Liver (tissue), 9 donors: ENCODE data around the gene NFIB. TPM values are rescaled to one million over a fixed set of nuclear protein-coding genes. Genes with fewer than 3 reads are reported as not detected.

ENCODE experiments used
- DNase-seq: peaks from one replicate; pipeline ENCODE4 v3.0.0-alpha.2; 2017; ENCODE audit warnings: low spot score
- H3K27ac ChIP-seq, 2 donors: one replicate each; pipeline ENCODE4 v1.7.0; 2013; ENCODE audit warnings: inconsistent platforms in 2 of 2, low read length in 2 of 2, control low read depth in 1 of 2, low read depth in 1 of 2, mild to moderate bottlenecking in 1 of 2
- H3K27me3 ChIP-seq, 4 donors: one replicate each; pipeline versions ENCODE4 v1.6.1 to v1.7.0; 2013; ENCODE audit warnings: low read length in 3 of 4, inconsistent platforms in 1 of 4, mild to moderate bottlenecking in 1 of 4, moderate library complexity in 1 of 4; ENCODE audit not compliant: control insufficient read depth in 4 of 4, insufficient read depth in 4 of 4
- H3K36me3 ChIP-seq, 4 donors: one replicate each; pipeline versions ENCODE4 v1.6.1 to v1.7.0; 2013; ENCODE audit warnings: low read length in 3 of 4, mild to moderate bottlenecking in 3 of 4, low read depth in 1 of 4, moderate library complexity in 1 of 4; ENCODE audit not compliant: control insufficient read depth in 4 of 4, insufficient read depth in 3 of 4
- H3K4me1 ChIP-seq, 4 donors: one replicate each; pipeline versions ENCODE4 v1.6.1 to v1.7.0; 2013; ENCODE audit warnings: low read length in 3 of 4, mild to moderate bottlenecking in 3 of 4, moderate library complexity in 1 of 4; ENCODE audit not compliant: control insufficient read depth in 4 of 4, insufficient read depth in 4 of 4
- H3K4me3 ChIP-seq, 3 donors: one replicate each; pipeline versions ENCODE4 v1.6.1 to v1.7.0; 2013; ENCODE audit warnings: low read length in 3 of 3, control low read depth in 1 of 3, low read depth in 1 of 3, mild to moderate bottlenecking in 1 of 3
- H3K9ac ChIP-seq, 2 donors: one replicate each; pipeline ENCODE4 v1.7.0; 2013; ENCODE audit warnings: low read length in 2 of 2, mild to moderate bottlenecking in 2 of 2, moderate library complexity in 2 of 2, control low read depth in 1 of 2, low read depth in 1 of 2
- H3K9me3 ChIP-seq, 4 donors: one replicate each; pipeline versions ENCODE4 v1.6.1 to v1.7.0; 2013; ENCODE audit warnings: low read length in 3 of 4; ENCODE audit not compliant: control insufficient read depth in 4 of 4
- EGR1 ChIP-seq, 2 donors: IDR thresholded peaks; 2 replicates each; pipeline ENCODE4 v1.6.1; 2016 to 2018; ENCODE audit warnings: antibody characterized with exemption in 2 of 2, low read depth in 2 of 2
- FOXA1 ChIP-seq: IDR thresholded peaks from 2 replicates; pipeline ENCODE4 v1.6.1; 2016; ENCODE audit warnings: antibody characterized with exemption
- FOXA2 ChIP-seq: IDR thresholded peaks from 2 replicates; pipeline ENCODE4 v1.6.1; 2016; ENCODE audit warnings: antibody characterized with exemption
- GABPA ChIP-seq, 2 donors: IDR thresholded peaks in 1 of 2; conservative IDR thresholded peaks in 1 of 2; 2 replicates each; pipeline ENCODE4 v1.6.1; 2016; ENCODE audit warnings: antibody characterized with exemption in 2 of 2, mild to moderate bottlenecking in 1 of 2, moderate library complexity in 1 of 2
- HNF4A ChIP-seq, 2 donors: conservative IDR thresholded peaks; 2 replicates each; pipeline ENCODE4 v1.6.1; 2016; ENCODE audit warnings: antibody characterized with exemption in 2 of 2, mild to moderate bottlenecking in 2 of 2
- HNF4G ChIP-seq: IDR thresholded peaks from 2 replicates; pipeline ENCODE4 v1.6.1; 2016; ENCODE audit warnings: antibody characterized with exemption
- JUND ChIP-seq, 2 donors: IDR thresholded peaks; 2 replicates each; pipeline ENCODE4 v1.6.1; 2016; ENCODE audit warnings: antibody characterized with exemption in 2 of 2
- NR2F2 ChIP-seq: IDR thresholded peaks from 2 replicates; pipeline ENCODE4 v1.6.1; 2016; ENCODE audit warnings: antibody characterized with exemption
- SP1 ChIP-seq: IDR thresholded peaks from 2 replicates; pipeline ENCODE4 v1.6.1; 2018; ENCODE audit warnings: antibody characterized with exemption, mild to moderate bottlenecking
- TAF1 ChIP-seq: conservative IDR thresholded peaks from 2 replicates; pipeline ENCODE4 v1.6.1; 2016; ENCODE audit warnings: antibody characterized with exemption, mild to moderate bottlenecking
- YY1 ChIP-seq: IDR thresholded peaks from 2 replicates; pipeline ENCODE4 v1.6.1; 2016; ENCODE audit warnings: antibody characterized with exemption, mild to moderate bottlenecking
- WGBS: extraction: QIAGEN DNeasy Blood & Tissue Kit; methylation state at CpG from one replicate; pipeline ENCODE4 v1.1.7; 2013; 5-methylcytosine and 5-hydroxymethylcytosine counted together
- polyA plus RNA-seq, 2 donors: library from polyadenylated mRNA; stranded (reverse) in 1 of 2; unstranded in 1 of 2; fragments of 200-250 nt in 1 of 2; fragments of >200 nt in 1 of 2; fragmentation: Nextera tagmentation in 1 of 2; extraction: Ambion mirVana in 1 of 2; gene quantifications; one replicate each; pipeline versions ENCODE4 v1.2.1 to v1.2.3, GENCODE V29; 2013 to 2015
- total RNA-seq, 2 donors: library from RNA; depleted of rRNA; stranded (reverse); fragments of >200 nt; gene quantifications; one replicate each; pipeline ENCODE4 v1.2.3, GENCODE V29; 2014
- TF ChIP-seq, protein P1 (sequence below): IDR thresholded peaks from 2 replicates; pipeline ENCODE4 v1.6.1; 2016; ENCODE audit warnings: antibody characterized with exemption
- TF ChIP-seq, protein P2 (sequence below): IDR thresholded peaks from 2 replicates; pipeline ENCODE4 v1.6.1; 2016; ENCODE audit warnings: antibody characterized with exemption
- TF ChIP-seq, protein P3 (sequence below): IDR thresholded peaks from 2 replicates; pipeline ENCODE4 v1.6.1; 2016; ENCODE audit warnings: antibody characterized with exemption
- donor health status: healthy.
- donor health status: healthy.
- donor health status: healthy.
- donor health status: healthy.
- donor health status: healthy.

Gene NFIB
- total and polyA plus RNA-seq, 4 donors, result 3.2 to 23.2 (median 8.0) TPM

DNA sequence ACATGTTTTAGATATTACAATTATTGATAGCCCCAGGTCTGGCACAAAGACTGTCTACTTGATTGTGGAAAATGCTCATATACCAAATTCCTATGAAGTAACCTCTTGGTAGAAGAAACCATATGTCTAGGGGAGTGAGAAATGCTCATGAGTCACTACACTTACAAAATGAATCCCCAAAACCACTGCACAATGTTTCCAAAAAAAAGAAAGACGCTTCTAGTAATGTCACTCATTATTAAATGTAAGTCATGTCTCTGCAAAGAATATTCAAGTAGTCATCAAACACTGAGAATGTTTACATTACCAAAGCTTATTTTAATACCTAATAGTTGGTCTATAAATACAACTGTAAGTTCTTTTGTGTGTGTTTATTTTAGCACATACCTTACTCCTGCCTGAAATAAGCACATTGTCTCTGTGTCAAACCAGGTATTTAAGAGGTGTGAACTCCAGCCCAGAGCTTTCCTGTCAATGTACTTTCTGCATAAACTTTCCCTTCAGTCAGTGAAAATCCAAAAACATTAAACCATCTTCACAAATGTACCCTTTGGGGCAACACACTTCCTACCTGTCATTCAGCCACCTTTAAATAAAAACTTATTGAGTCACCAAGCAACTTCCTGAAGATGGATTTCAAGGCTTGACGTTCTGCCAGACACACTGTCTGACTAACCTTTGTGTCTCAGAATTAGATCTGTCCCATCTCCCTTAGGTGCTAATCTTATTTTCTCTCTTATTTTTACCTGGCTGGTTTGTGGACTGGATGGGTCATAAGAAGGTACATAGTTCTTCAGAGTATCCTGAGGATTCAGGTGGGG lies 194.0 kb downstream of the NFIB start:
- H3K4me1 ChIP-seq, result no peaks in the 10 kb centered on the region
- DNase-seq, result no peak
- no peak overlapping the region for H3K9ac ChIP-seq
- H3K9me3 ChIP-seq, result no peaks in the 10 kb centered on the region
- TF ChIP-seq FOXA2, result no peak
- TF ChIP-seq FOXA1, result no peak
- TF ChIP-seq, protein P1, sequence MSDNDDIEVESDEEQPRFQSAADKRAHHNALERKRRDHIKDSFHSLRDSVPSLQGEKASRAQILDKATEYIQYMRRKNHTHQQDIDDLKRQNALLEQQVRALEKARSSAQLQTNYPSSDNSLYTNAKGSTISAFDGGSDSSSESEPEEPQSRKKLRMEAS, result no peak
- TF ChIP-seq EGR1 (IDR thresholded peaks at IDR 0.05; ENCODE audit: low read depth in 2 of 2), result no peak
- no peak for TF ChIP-seq TAF1
- no peak for TF ChIP-seq JUND (IDR thresholded peaks at IDR 0.05)
- no peak for TF ChIP-seq NR2F2
- TF ChIP-seq HNF4A (conservative IDR thresholded peaks at IDR 0.05), result no peak
- TF ChIP-seq, protein P2, sequence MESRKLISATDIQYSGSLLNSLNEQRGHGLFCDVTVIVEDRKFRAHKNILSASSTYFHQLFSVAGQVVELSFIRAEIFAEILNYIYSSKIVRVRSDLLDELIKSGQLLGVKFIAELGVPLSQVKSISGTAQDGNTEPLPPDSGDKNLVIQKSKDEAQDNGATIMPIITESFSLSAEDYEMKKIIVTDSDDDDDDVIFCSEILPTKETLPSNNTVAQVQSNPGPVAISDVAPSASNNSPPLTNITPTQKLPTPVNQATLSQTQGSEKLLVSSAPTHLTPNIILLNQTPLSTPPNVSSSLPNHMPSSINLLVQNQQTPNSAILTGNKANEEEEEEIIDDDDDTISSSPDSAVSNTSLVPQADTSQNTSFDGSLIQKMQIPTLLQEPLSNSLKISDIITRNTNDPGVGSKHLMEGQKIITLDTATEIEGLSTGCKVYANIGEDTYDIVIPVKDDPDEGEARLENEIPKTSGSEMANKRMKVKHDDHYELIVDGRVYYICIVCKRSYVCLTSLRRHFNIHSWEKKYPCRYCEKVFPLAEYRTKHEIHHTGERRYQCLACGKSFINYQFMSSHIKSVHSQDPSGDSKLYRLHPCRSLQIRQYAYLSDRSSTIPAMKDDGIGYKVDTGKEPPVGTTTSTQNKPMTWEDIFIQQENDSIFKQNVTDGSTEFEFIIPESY, result no peak
- no peak for TF ChIP-seq YY1
- TF ChIP-seq HNF4G, result no peak
- no peak for TF ChIP-seq GABPA (IDR thresholded peaks at IDR 0.05 in 1 of 2, conservative IDR thresholded peaks at IDR 0.05 in 1 of 2)
- TF ChIP-seq, protein P3, sequence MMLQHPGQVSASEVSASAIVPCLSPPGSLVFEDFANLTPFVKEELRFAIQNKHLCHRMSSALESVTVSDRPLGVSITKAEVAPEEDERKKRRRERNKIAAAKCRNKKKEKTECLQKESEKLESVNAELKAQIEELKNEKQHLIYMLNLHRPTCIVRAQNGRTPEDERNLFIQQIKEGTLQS, result no peak
- peaks cover 2 to 33% (median 19%) of the 10 kb centered on the region in 4 donors for H3K36me3 ChIP-seq
- no peak overlapping the region for H3K4me3 ChIP-seq
- no peaks in the 10 kb centered on the region for H3K27me3 ChIP-seq
- H3K27ac ChIP-seq, result no peak overlapping the region
- 89% methylated on average over 2 of the region's 2 CpGs for WGBS

DNA sequence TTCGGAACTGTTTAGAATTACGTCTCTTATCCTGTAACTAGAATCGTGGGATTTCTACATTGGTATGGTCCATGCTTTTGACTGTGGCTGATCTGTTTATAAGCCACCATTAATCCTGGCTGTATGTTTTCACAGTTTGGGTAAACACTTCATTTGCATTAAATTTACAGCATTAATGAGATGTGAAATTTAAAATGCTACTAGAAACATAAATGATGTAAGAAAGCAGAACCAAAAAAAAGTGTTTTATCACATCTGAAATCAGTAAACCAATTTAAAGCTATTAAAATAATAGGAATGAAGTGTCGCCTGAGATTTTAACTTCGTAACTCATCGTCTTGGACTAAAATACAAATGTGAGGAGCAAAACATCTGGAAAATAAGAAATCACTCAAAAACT lies 201.7 kb downstream of the NFIB start:
- 95% methylated on average over 6 of the region's 6 CpGs for WGBS
- no peak overlapping the region for H3K4me3 ChIP-seq
- no peak for TF ChIP-seq GABPA (IDR thresholded peaks at IDR 0.05 in 1 of 2, conservative IDR thresholded peaks at IDR 0.05 in 1 of 2)
- no peak for TF ChIP-seq EGR1 (IDR thresholded peaks at IDR 0.05; ENCODE audit: low read depth in 2 of 2)
- TF ChIP-seq, protein P2, result no peak
- no peak for TF ChIP-seq FOXA1
- TF ChIP-seq YY1, result no peak
- TF ChIP-seq, protein P3, result no peak
- no peak for TF ChIP-seq NR2F2
- no peak for TF ChIP-seq JUND (IDR thresholded peaks at IDR 0.05)
- TF ChIP-seq SP1, result no peak
- H3K36me3 ChIP-seq, result peaks cover 0 to 26% (median 22%) of the 10 kb centered on the region in 4 donors
- no peaks in the 10 kb centered on the region for H3K27me3 ChIP-seq
- no peaks in the 10 kb centered on the region for H3K4me1 ChIP-seq
- H3K9ac ChIP-seq, result no peak overlapping the region
- H3K27ac ChIP-seq, result no peak overlapping the region
- no peaks in the 10 kb centered on the region for H3K9me3 ChIP-seq
- no peak for DNase-seq
